Loucy (cell line): ENCODE results near the gene TMEM11.

Source experiments
- H2AFZ ChIP-seq: fragments of 200-600 bp; sonication (generic); 2 replicates; pipeline ENCODE4 v1.6.0; 2016; ENCODE audit warnings: antibody characterized with exemption, mild to moderate bottlenecking, low read length, moderate library complexity
- H3F3A ChIP-seq: fragments of 200-600 bp; 2 replicates; pipeline ENCODE4 v1.6.0; 2016; ENCODE audit warnings: antibody characterized with exemption, low read depth, mild to moderate bottlenecking
- H3K27me3 ChIP-seq: fragments of 200-600 bp; sonication (generic); 2 replicates; pipeline ENCODE4 v1.6.1; 2014; ENCODE audit warnings: low read length, mild to moderate bottlenecking; ENCODE audit not compliant: insufficient read depth, poor library complexity, severe bottlenecking
- H3K36me3 ChIP-seq: fragments of 200-600 bp; sonication (generic); 2 replicates; pipeline ENCODE4 v1.6.1; 2016; ENCODE audit warnings: low read length; ENCODE audit not compliant: insufficient read depth
- H3K4me1 ChIP-seq: fragments of 200-600 bp; sonication (generic); 2 replicates; pipeline ENCODE4 v1.5.1; 2014; ENCODE audit warnings: low read length, mild to moderate bottlenecking; ENCODE audit not compliant: insufficient read depth, poor library complexity, severe bottlenecking
- H3K4me2 ChIP-seq: fragments of 200-600 bp; sonication (generic); 2 replicates; pipeline ENCODE4 v1.6.0; 2014; ENCODE audit warnings: antibody characterized with exemption, low read length, low read depth, mild to moderate bottlenecking; ENCODE audit not compliant: poor library complexity, severe bottlenecking
- H3K4me3 ChIP-seq: fragments of 200-600 bp; sonication (generic); 2 replicates; pipeline ENCODE4 v1.5.1; 2014; ENCODE audit warnings: low read length, mild to moderate bottlenecking, mixed read lengths; ENCODE audit not compliant: poor library complexity, severe bottlenecking
- H3K79me2 ChIP-seq: fragments of 200-600 bp; sonication (generic); 2 replicates; pipeline ENCODE4 v1.6.1; 2014; ENCODE audit warnings: low read length; ENCODE audit not compliant: insufficient read depth
- H3K9ac ChIP-seq: fragments of 200-600 bp; sonication (generic); 2 replicates; pipeline ENCODE4 v1.6.0; 2014; ENCODE audit warnings: mild to moderate bottlenecking, low read depth, low read length, moderate library complexity; ENCODE audit not compliant: poor library complexity, severe bottlenecking
- H3K9me2 ChIP-seq: fragments of 200-600 bp; sonication (generic); replicated peaks from 2 replicates; pipeline ENCODE4 v1.6.1; 2016; ENCODE audit warnings: low read depth, low read length, mixed read lengths
- H3K9me3 ChIP-seq: fragments of 200-600 bp; sonication (generic); 2 replicates; pipeline ENCODE4 v1.6.1; 2014; ENCODE audit warnings: mild to moderate bottlenecking, antibody characterized with exemption, low read length, low read depth; ENCODE audit not compliant: insufficient read depth
- H4K20me1 ChIP-seq: fragments of 200-600 bp; sonication (generic); 2 replicates; pipeline ENCODE4 v1.6.0; 2014; ENCODE audit warnings: antibody characterized with exemption, low read length, mild to moderate bottlenecking; ENCODE audit not compliant: insufficient read depth, poor library complexity, severe bottlenecking
- CTCF ChIP-seq: fragments of 200-600 bp; sonication (generic); conservative IDR thresholded peaks from 2 replicates; pipeline ENCODE4 v1.5.1; 2014; ENCODE audit warnings: mild to moderate bottlenecking, antibody characterized with exemption, low read length
- EZH2phosphoT487 ChIP-seq: fragments of 200-600 bp; IDR thresholded peaks from 2 replicates; pipeline ENCODE4 v1.6.1; 2018; ENCODE audit warnings: antibody characterized with exemption, mild to moderate bottlenecking, moderate library complexity, borderline replicate concordance

The TMEM11 gene

GRCh38 chr17:21183468-21183867 is 30.5 kb downstream of the TMEM11 start:
- no peaks in the 10 kb centered on the region for H3K79me2 ChIP-seq
- no peak overlapping the region for H3K4me2 ChIP-seq
- peaks cover 4% of the 10 kb centered on the region for H3K4me1 ChIP-seq
- TF ChIP-seq EZH2phosphoT487 (no peak), CTCF (no peak)
- H3K9me2 ChIP-seq = no peaks in the 10 kb centered on the region
- H3K36me3 ChIP-seq = peaks cover 9% of the 10 kb centered on the region; the same call in 1 of the 2 replicates
- no peak overlapping the region for H3K4me3 ChIP-seq
- no peaks in the 10 kb centered on the region for H3K27me3 ChIP-seq
- no peaks in the 10 kb centered on the region for H3K9me3 ChIP-seq
- no peak overlapping the region for H2AFZ ChIP-seq
- H4K20me1 ChIP-seq = no peaks in the 10 kb centered on the region
- H3K9ac ChIP-seq = no peak overlapping the region
- H3F3A ChIP-seq = no peaks in the 10 kb centered on the region

- Histone ChIP-seq H3K36me3 (peaks cover 15% of the 10 kb centered on the region; the same call in 1 of the 2 replicates), H3K9me2 (no peaks in the 10 kb centered on the region), H3K9ac (no peak overlapping the region), H3K4me2 (no peak overlapping the region), H3K4me3 (no peak overlapping the region), H3K27me3 (no peaks in the 10 kb centered on the region), H4K20me1 (no peaks in the 10 kb centered on the region), H3K79me2 (no peaks in the 10 kb centered on the region), H3K4me1 (no peaks in the 10 kb centered on the region), H3K9me3 (no peaks in the 10 kb centered on the region), H3F3A (no peaks in the 10 kb centered on the region), H2AFZ (no peak overlapping the region)
- no peak for TF ChIP-seq CTCF
- no peak for TF ChIP-seq EZH2phosphoT487
Observed at GRCh38 chr17:21177854-21178600, 35.9 kb downstream of the TMEM11 start.

DNA sequence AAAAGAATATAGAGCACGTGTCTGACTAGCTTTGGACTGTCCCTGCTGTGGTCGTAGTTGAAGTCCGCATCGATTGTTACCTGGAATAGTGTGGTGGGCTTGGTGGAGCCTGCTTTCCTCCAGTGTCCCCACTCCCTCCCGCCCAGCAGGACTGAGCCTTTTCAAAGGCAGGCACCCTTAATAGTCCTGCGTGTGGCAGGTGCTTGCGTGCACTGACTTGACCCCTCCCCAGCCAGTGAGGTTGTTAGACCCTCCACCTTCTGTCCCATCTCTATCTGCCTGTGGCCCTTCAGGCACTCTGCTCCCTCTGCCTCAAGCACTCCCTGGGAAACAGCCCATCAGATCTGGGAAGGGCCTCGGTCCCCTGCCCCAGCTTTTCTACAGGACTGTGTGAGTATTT is 36.6 kb downstream of the TMEM11 start:
- TF ChIP-seq CTCF (no peak), EZH2phosphoT487 (no peak)
- Histone ChIP-seq H3F3A (no peaks in the 10 kb centered on the region), H3K4me3 (no peak overlapping the region), H3K4me2 (no peak overlapping the region), H3K9me3 (no peaks in the 10 kb centered on the region), H3K27me3 (no peaks in the 10 kb centered on the region), H3K4me1 (no peaks in the 10 kb centered on the region), H3K9ac (no peak overlapping the region), H2AFZ (no peak overlapping the region), H3K9me2 (no peaks in the 10 kb centered on the region), H3K79me2 (no peaks in the 10 kb centered on the region), H3K36me3 (peaks cover 20% of the 10 kb centered on the region; the same call in 1 of the 2 replicates), H4K20me1 (no peaks in the 10 kb centered on the region)
